Measurements from ENCODE around the gene CRY1.

DNA sequence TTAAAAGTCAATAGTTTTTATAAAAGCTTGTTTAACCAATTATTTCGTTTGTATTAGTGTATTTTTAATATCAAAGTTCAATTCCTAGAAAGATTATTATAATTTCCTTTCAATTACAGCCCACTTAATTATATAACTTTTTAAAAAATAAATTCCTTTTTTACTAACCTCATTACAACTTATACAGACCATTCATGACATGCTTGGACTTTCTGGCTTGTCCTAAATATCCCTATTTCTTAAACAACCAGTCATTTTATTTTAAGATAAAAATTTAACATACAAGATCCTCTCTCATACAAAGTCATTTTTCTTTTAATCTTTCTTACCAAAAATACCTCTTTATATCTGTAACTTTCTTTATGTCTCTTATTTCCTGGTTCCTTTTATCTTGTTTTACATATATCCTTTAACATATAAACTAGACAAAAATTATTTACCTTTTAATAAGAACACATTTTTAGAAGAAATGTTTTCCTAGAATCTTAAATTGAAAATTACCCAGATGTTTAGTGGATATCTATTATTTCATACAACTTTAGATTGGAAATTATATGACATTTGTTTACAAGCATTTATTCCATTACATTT, 148.0 kb downstream of the CRY1 start:
- TF ChIP-seq EZH2phosphoT487 (IDR thresholded peaks at IDR 0.05; ENCODE audit: borderline replicate concordance, low read depth) = no peak
- no peak for TF ChIP-seq SMC3 (IDR thresholded peaks at IDR 0.05; ENCODE audit: low read depth, low read length)
- no peak for TF ChIP-seq POLR2AphosphoS5 (IDR thresholded peaks at IDR 0.05; ENCODE audit: low read depth, low read length)
- TF ChIP-seq CTCF (IDR thresholded peaks at IDR 0.05) = no peak
- TF ChIP-seq JUND (IDR thresholded peaks at IDR 0.05) = no peak
- TF ChIP-seq ELF1 (IDR thresholded peaks at IDR 0.05) = no peak
- no peak for TF ChIP-seq GABPA (IDR thresholded peaks at IDR 0.05; ENCODE audit: low read depth)
- no peak for TF ChIP-seq YY1 (IDR thresholded peaks at IDR 0.05; ENCODE audit: low read depth)
- TF ChIP-seq RAD21 (IDR thresholded peaks at IDR 0.05; ENCODE audit: low read length) = no peak
- TF ChIP-seq USF1 (IDR thresholded peaks at IDR 0.05; ENCODE audit: borderline replicate concordance, low read depth) = no peak
- TF ChIP-seq IRF3 (IDR thresholded peaks at IDR 0.05; ENCODE audit: low read depth, low read length) = no peak
